Trophoblast cell (in vitro differentiated cells and primary cell): ENCODE measurements around the gene SFI1.

Experiments
- DNase-seq, 2 donors: peaks; one replicate each; pipeline ENCODE4 v3.0.0-alpha.2; 2016
- H2AFZ ChIP-seq: 2 replicates; pipeline ENCODE4 v1.6.1; 2013; ENCODE audit warnings: low read length, moderate library complexity, mild to moderate bottlenecking; ENCODE audit not compliant: insufficient read depth, poor library complexity
- H2AK5ac ChIP-seq: 2 replicates; pipeline ENCODE4 v1.6.1; 2013; ENCODE audit warnings: mild to moderate bottlenecking, low read length
- H2BK120ac ChIP-seq: 2 replicates; pipeline ENCODE4 v1.6.1; 2013; ENCODE audit warnings: low read length, mild to moderate bottlenecking, moderate library complexity; ENCODE audit not compliant: insufficient read depth, poor library complexity
- H2BK12ac ChIP-seq: 2 replicates; pipeline ENCODE4 v1.6.1; 2013; ENCODE audit warnings: mild to moderate bottlenecking, low read length, moderate library complexity
- H2BK5ac ChIP-seq: 2 replicates; pipeline ENCODE4 v1.6.1; 2013; ENCODE audit warnings: low read length, low read depth, moderate library complexity, mild to moderate bottlenecking; ENCODE audit not compliant: poor library complexity
- H3K14ac ChIP-seq: 2 replicates; pipeline ENCODE4 v1.6.1; 2013; ENCODE audit warnings: mild to moderate bottlenecking, low read length
- H3K18ac ChIP-seq: 2 replicates; pipeline ENCODE4 v1.6.1; 2013; ENCODE audit warnings: mild to moderate bottlenecking, low read length
- H3K23ac ChIP-seq: 2 replicates; pipeline ENCODE4 v1.6.1; 2013; ENCODE audit warnings: low read length
- H3K27ac ChIP-seq: 2 replicates; pipeline ENCODE4 v1.5.1; 2013; ENCODE audit warnings: low read depth, mild to moderate bottlenecking, inconsistent platforms, low read length, moderate library complexity
- H3K27me3 ChIP-seq: 2 replicates; pipeline ENCODE4 v1.6.1; 2013; ENCODE audit warnings: inconsistent platforms, mild to moderate bottlenecking, low read length, moderate library complexity; ENCODE audit not compliant: insufficient read depth
- H3K36me3 ChIP-seq, 2 experiments: 1 replicate in 1 of 2; 2 replicates in 1 of 2; pipeline ENCODE4 v1.6.1; 2013; ENCODE audit warnings: low read length in 2 of 2, mild to moderate bottlenecking in 2 of 2, moderate library complexity in 1 of 2; ENCODE audit not compliant: insufficient read depth in 2 of 2, control insufficient read depth in 1 of 2
- H3K4ac ChIP-seq: 2 replicates; pipeline ENCODE4 v1.6.1; 2013; ENCODE audit warnings: low read depth, mild to moderate bottlenecking, low read length, moderate library complexity
- H3K4me1 ChIP-seq, 2 experiments: 1 replicate in 1 of 2; 2 replicates in 1 of 2; pipeline ENCODE4 v1.6.1; 2013; ENCODE audit warnings: low read length in 2 of 2, mild to moderate bottlenecking in 2 of 2, moderate library complexity in 1 of 2; ENCODE audit not compliant: insufficient read depth in 2 of 2, control insufficient read depth in 1 of 2
- H3K4me2 ChIP-seq: 2 replicates; pipeline ENCODE4 v1.6.1; 2013; ENCODE audit warnings: inconsistent platforms, mild to moderate bottlenecking, low read length, moderate library complexity
- H3K4me3 ChIP-seq: 2 replicates; pipeline ENCODE4 v1.5.1; 2013; ENCODE audit warnings: mild to moderate bottlenecking, low read depth, low read length, inconsistent platforms
- H3K79me1 ChIP-seq: one replicate; pipeline ENCODE4 v1.6.1; 2013; ENCODE audit warnings: low read length
- H3K79me2 ChIP-seq: 2 replicates; pipeline ENCODE4 v1.6.1; 2013; ENCODE audit warnings: low read length, mild to moderate bottlenecking; ENCODE audit not compliant: control insufficient read depth, insufficient read depth, poor library complexity
- H3K9ac ChIP-seq: 2 replicates; pipeline ENCODE4 v1.6.1; 2013; ENCODE audit warnings: mild to moderate bottlenecking, low read length
- H3K9me3 ChIP-seq: 2 replicates; pipeline ENCODE4 v1.6.1; 2013; ENCODE audit warnings: low read depth, mild to moderate bottlenecking, control low read depth, inconsistent platforms, low read length; ENCODE audit not compliant: insufficient read depth
- H4K12ac ChIP-seq: 2 replicates; pipeline ENCODE4 v1.6.1; 2013; ENCODE audit warnings: low read depth, mild to moderate bottlenecking, low read length, moderate library complexity
- H4K8ac ChIP-seq: 2 replicates; pipeline ENCODE4 v1.6.1; 2013; ENCODE audit warnings: low read depth, mild to moderate bottlenecking, low read length, moderate library complexity
- H4K91ac ChIP-seq: one replicate; pipeline ENCODE4 v1.6.1; 2013; ENCODE audit warnings: low read depth, mild to moderate bottlenecking, low read length, moderate library complexity
- WGBS: extraction: QIAGEN DNeasy Blood & Tissue Kit; methylation state at CpG from one replicate; pipeline ENCODE4 v1.1.7; 2013; ENCODE audit warnings: missing lambda C conversion rate; ENCODE audit not compliant: insufficient read length, insufficient coverage; ENCODE audit errors: extremely low coverage; 5-methylcytosine and 5-hydroxymethylcytosine counted together

SFI1 gene

GRCh38 chr22:31540966-31541365 is 44.6 kb downstream of the SFI1 start:
- no peak overlapping the region for H4K91ac ChIP-seq
- H3K27me3 ChIP-seq = no peaks in the 10 kb centered on the region
- H3K79me1 ChIP-seq = no peaks in the 10 kb centered on the region
- H3K4me3 ChIP-seq = no peak overlapping the region
- H3K18ac ChIP-seq = no peak overlapping the region
- H3K4me1 ChIP-seq = no peaks in the 10 kb centered on the region
- no peak overlapping the region for H3K14ac ChIP-seq
- H3K79me2 ChIP-seq = no peaks in the 10 kb centered on the region
- no peak for DNase-seq
- no CpG with 5 or more reads among the region's 5 CpGs for WGBS
- H3K27ac ChIP-seq = no peak overlapping the region
- H2BK12ac ChIP-seq = no peak overlapping the region
- H2AK5ac ChIP-seq = no peak overlapping the region
- H2BK5ac ChIP-seq = no peak overlapping the region
- no peak overlapping the region for H3K9ac ChIP-seq
- H3K4me2 ChIP-seq = no peak overlapping the region
- no peaks in the 10 kb centered on the region for H3K36me3 ChIP-seq
- H3K23ac ChIP-seq = no peak overlapping the region
- H4K8ac ChIP-seq = no peak overlapping the region
- no peak overlapping the region for H2BK120ac ChIP-seq
- H3K4ac ChIP-seq = no peak overlapping the region
- H3K9me3 ChIP-seq = no peaks in the 10 kb centered on the region
- H4K12ac ChIP-seq = no peak overlapping the region
- no peak overlapping the region for H2AFZ ChIP-seq

- Histone ChIP-seq H3K4ac (no peak overlapping the region), H4K8ac (no peak overlapping the region), H3K14ac (no peak overlapping the region), H2AFZ (no peak overlapping the region), H3K4me3 (no peak overlapping the region), H3K4me2 (no peak overlapping the region), H3K79me2 (no peaks in the 10 kb centered on the region), H3K27ac (no peak overlapping the region), H4K91ac (no peak overlapping the region), H3K9me3 (no peaks in the 10 kb centered on the region), H3K18ac (no peak overlapping the region), H2BK120ac (no peak overlapping the region), H3K27me3 (no peaks in the 10 kb centered on the region), H3K23ac (no peak overlapping the region), H3K9ac (no peak overlapping the region), H3K4me1 (no peaks in the 10 kb centered on the region), H2AK5ac (no peak overlapping the region), H4K12ac (no peak overlapping the region), H2BK5ac (no peak overlapping the region), H3K36me3 (no peaks in the 10 kb centered on the region), H2BK12ac (no peak overlapping the region), H3K79me1 (no peaks in the 10 kb centered on the region)
- whole genome bisulfite sequencing = 100% methylated on average over 1 of the region's 15 CpGs
- DNase-seq = no peak
Measured at GRCh38 chr22:31544481-31545480, 48.4 kb downstream of the SFI1 start.

- Histone ChIP-seq H3K4me3 (no peak overlapping the region), H3K14ac (no peak overlapping the region), H3K4me1 (no peaks in the 10 kb centered on the region), H4K8ac (no peak overlapping the region), H3K9ac (no peak overlapping the region), H2AK5ac (no peak overlapping the region), H2BK12ac (no peak overlapping the region), H4K91ac (no peak overlapping the region), H3K27me3 (no peaks in the 10 kb centered on the region), H3K4me2 (no peak overlapping the region), H3K27ac (no peak overlapping the region), H3K23ac (no peak overlapping the region), H4K12ac (no peak overlapping the region), H2AFZ (no peak overlapping the region), H2BK5ac (no peak overlapping the region), H3K9me3 (no peaks in the 10 kb centered on the region), H3K18ac (no peak overlapping the region), H3K4ac (no peak overlapping the region), H3K36me3 (no peaks in the 10 kb centered on the region), H2BK120ac (no peak overlapping the region), H3K79me1 (no peaks in the 10 kb centered on the region), H3K79me2 (no peaks in the 10 kb centered on the region)
- DNase-seq = peak; percentile 89 to 96
- WGBS = no CpG with 5 or more reads among the region's 4 CpGs
Measured at GRCh38 chr22:31550871-31551370, 54.6 kb downstream of the SFI1 start.

GRCh38 chr22:31556627-31557203 is 60.4 kb downstream of the SFI1 start:
- no peak overlapping the region for H3K27ac ChIP-seq

More at GRCh38 chr22:31556627-31557203, 60.4 kb downstream of the SFI1 start:
- no peak overlapping the region for H2BK12ac ChIP-seq
- H3K9me3 ChIP-seq = no peaks in the 10 kb centered on the region
- no peaks in the 10 kb centered on the region for H3K79me1 ChIP-seq
- H2AFZ ChIP-seq = no peak overlapping the region
- no peak overlapping the region for H4K12ac ChIP-seq
- no peak overlapping the region for H2BK120ac ChIP-seq
- no peak overlapping the region for H3K9ac ChIP-seq
- H4K8ac ChIP-seq = no peak overlapping the region
- no peak overlapping the region for H3K4me3 ChIP-seq
- no peak overlapping the region for H3K4ac ChIP-seq
- no peaks in the 10 kb centered on the region for H3K4me1 ChIP-seq
- H3K79me2 ChIP-seq = no peaks in the 10 kb centered on the region
- H3K27me3 ChIP-seq = no peaks in the 10 kb centered on the region
- H2AK5ac ChIP-seq = no peak overlapping the region
- H3K23ac ChIP-seq = no peak overlapping the region
- no peak overlapping the region for H3K4me2 ChIP-seq
- no peak overlapping the region for H4K91ac ChIP-seq
- peaks cover 0 to 3% of the 10 kb centered on the region in 2 experiments for H3K36me3 ChIP-seq
- DNase-seq = peak in 1 of 2 donors; percentile 68
- H2BK5ac ChIP-seq = no peak overlapping the region
- no CpG with 5 or more reads among the region's 9 CpGs for WGBS
- H3K14ac ChIP-seq = no peak overlapping the region
- H3K18ac ChIP-seq = no peak overlapping the region
